MM.1S (cell line): ENCODE measurements around the gene PDE6B.

ENCODE experiments used
- DNase-seq: peaks from one replicate; pipeline ENCODE4 v3.0.0-alpha.2; 2015
- H2AFZ ChIP-seq: fragments of 300-600 bp; sonication (generic); 2 replicates; pipeline ENCODE4 v1.6.0; 2016; ENCODE audit warnings: antibody characterized with exemption, low read length
- H3F3A ChIP-seq: fragments of 300-600 bp; sonication (generic); 2 replicates; pipeline ENCODE4 v1.6.1; 2016; ENCODE audit warnings: mild to moderate bottlenecking, antibody characterized with exemption, low read length, moderate library complexity, mixed read lengths; ENCODE audit not compliant: insufficient read depth
- H3K27ac ChIP-seq: fragments of 300-600 bp; sonication (generic); 2 replicates; pipeline ENCODE4 v1.5.1; 2016; ENCODE audit warnings: mild to moderate bottlenecking, low read length
- H3K27me3 ChIP-seq: fragments of 300-600 bp; sonication (generic); replicated peaks from 2 replicates; pipeline ENCODE4 v1.6.0; 2016; ENCODE audit warnings: low read length; ENCODE audit not compliant: insufficient read depth
- H3K36me3 ChIP-seq: fragments of 300-600 bp; sonication (generic); replicated peaks from 2 replicates; pipeline ENCODE4 v1.6.1; 2016; ENCODE audit warnings: mild to moderate bottlenecking, low read length, mixed read lengths; ENCODE audit not compliant: insufficient read depth
- H3K4me1 ChIP-seq: fragments of 300-600 bp; sonication (generic); 2 replicates; pipeline ENCODE4 v1.6.1; 2016; ENCODE audit warnings: low read length, mixed read lengths
- H3K4me2 ChIP-seq: fragments of 300-600 bp; sonication (generic); 2 replicates; pipeline ENCODE4 v1.6.0; 2016; ENCODE audit warnings: low read depth, low read length
- H3K4me3 ChIP-seq: fragments of 300-600 bp; sonication (generic); 2 replicates; pipeline ENCODE4 v1.5.1; 2016; ENCODE audit warnings: low read length, mixed read lengths
- H3K79me2 ChIP-seq: fragments of 300-600 bp; sonication (generic); 2 replicates; pipeline ENCODE4 v1.6.1; 2016; ENCODE audit warnings: mixed run types, low read length, mixed read lengths
- H3K9ac ChIP-seq: fragments of 300-600 bp; sonication (generic); 2 replicates; pipeline ENCODE4 v1.6.1; 2016; ENCODE audit warnings: low read length, mixed read lengths
- H3K9me2 ChIP-seq: fragments of 300-600 bp; sonication (generic); replicated peaks from 2 replicates; pipeline ENCODE4 v1.6.1; 2016; ENCODE audit warnings: mild to moderate bottlenecking, low read length, mixed read lengths; ENCODE audit not compliant: insufficient read depth
- H3K9me3 ChIP-seq: fragments of 300-600 bp; sonication (generic); replicated peaks from 2 replicates; pipeline ENCODE4 v1.6.1; 2016; ENCODE audit warnings: mild to moderate bottlenecking, low read length, mixed read lengths; ENCODE audit not compliant: insufficient read depth
- H4K20me1 ChIP-seq: fragments of 300-600 bp; sonication (generic); 2 replicates; pipeline ENCODE4 v1.6.1; 2016; ENCODE audit warnings: mild to moderate bottlenecking, low read length, moderate library complexity, mixed read lengths; ENCODE audit not compliant: insufficient read depth
- EZH2 ChIP-seq: fragments of 300-600 bp; sonication (generic); optimal IDR thresholded peaks from 2 replicates; pipeline ENCODE3; 2017; ENCODE audit warnings: low read depth, mild to moderate bottlenecking, antibody characterized with exemption, low read length, mixed read lengths
- EZH2phosphoT487 ChIP-seq: fragments of 300-600 bp; sonication (generic); IDR thresholded peaks from 2 replicates; pipeline ENCODE4 v1.6.1; 2018; ENCODE audit warnings: antibody characterized with exemption, low read length
- TF ChIP-seq, protein P1 (sequence below): fragments of 300-600 bp; sonication (generic); IDR thresholded peaks from 2 replicates; pipeline ENCODE4 v1.5.1; 2016; ENCODE audit warnings: antibody characterized with exemption, low read length, mixed read lengths

The PDE6B gene

DNA sequence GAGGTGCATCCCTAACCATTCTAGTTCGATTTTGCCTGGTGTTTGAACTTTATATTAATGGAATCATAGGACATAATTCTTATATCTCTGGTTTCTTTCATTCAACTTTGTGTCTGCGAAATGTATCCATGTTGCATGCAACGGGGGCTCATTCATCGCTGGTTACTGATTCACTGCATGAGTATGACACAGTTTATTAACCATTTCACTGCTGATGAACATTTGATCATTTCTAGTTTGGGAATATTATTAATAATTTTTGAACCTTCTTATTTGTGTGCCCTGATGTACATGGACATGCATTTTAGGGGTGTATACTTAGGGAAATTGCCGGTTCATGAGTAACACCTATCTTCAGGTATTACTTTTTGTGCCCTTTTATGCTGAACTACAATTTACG is 44.2 kb upstream of the PDE6B start:
- H3K4me1 ChIP-seq = no peaks in the 10 kb centered on the region
- no peak overlapping the region for H3K4me3 ChIP-seq
- H4K20me1 ChIP-seq = no peaks in the 10 kb centered on the region
- DNase-seq = no peak
- H2AFZ ChIP-seq = no peak overlapping the region
- H3K9me3 ChIP-seq = no peaks in the 10 kb centered on the region
- no peak overlapping the region for H3K9ac ChIP-seq
- TF ChIP-seq EZH2phosphoT487 (no peak), EZH2 (no peak)
- TF ChIP-seq, protein P1, sequence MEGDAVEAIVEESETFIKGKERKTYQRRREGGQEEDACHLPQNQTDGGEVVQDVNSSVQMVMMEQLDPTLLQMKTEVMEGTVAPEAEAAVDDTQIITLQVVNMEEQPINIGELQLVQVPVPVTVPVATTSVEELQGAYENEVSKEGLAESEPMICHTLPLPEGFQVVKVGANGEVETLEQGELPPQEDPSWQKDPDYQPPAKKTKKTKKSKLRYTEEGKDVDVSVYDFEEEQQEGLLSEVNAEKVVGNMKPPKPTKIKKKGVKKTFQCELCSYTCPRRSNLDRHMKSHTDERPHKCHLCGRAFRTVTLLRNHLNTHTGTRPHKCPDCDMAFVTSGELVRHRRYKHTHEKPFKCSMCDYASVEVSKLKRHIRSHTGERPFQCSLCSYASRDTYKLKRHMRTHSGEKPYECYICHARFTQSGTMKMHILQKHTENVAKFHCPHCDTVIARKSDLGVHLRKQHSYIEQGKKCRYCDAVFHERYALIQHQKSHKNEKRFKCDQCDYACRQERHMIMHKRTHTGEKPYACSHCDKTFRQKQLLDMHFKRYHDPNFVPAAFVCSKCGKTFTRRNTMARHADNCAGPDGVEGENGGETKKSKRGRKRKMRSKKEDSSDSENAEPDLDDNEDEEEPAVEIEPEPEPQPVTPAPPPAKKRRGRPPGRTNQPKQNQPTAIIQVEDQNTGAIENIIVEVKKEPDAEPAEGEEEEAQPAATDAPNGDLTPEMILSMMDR = no peak
- no peaks in the 10 kb centered on the region for H3K9me2 ChIP-seq
- no peaks in the 10 kb centered on the region for H3K36me3 ChIP-seq
- H3K27me3 ChIP-seq = no peaks in the 10 kb centered on the region
- no peak overlapping the region for H3K4me2 ChIP-seq
- no peaks in the 10 kb centered on the region for H3K79me2 ChIP-seq
- H3F3A ChIP-seq = no peaks in the 10 kb centered on the region
- H3K27ac ChIP-seq = no peak overlapping the region

GRCh38 chr4:581753-582361 is 43.5 kb upstream of the PDE6B start:
- no peak for DNase-seq
- Histone ChIP-seq H3K4me2 (no peak overlapping the region), H3K4me1 (no peaks in the 10 kb centered on the region), H3F3A (no peaks in the 10 kb centered on the region), H3K4me3 (no peak overlapping the region), H3K79me2 (no peaks in the 10 kb centered on the region), H3K27me3 (no peaks in the 10 kb centered on the region), H3K27ac (no peak overlapping the region), H3K36me3 (no peaks in the 10 kb centered on the region), H3K9me2 (no peaks in the 10 kb centered on the region), H3K9me3 (no peaks in the 10 kb centered on the region), H3K9ac (no peak overlapping the region), H4K20me1 (no peaks in the 10 kb centered on the region), H2AFZ (no peak overlapping the region)
- TF ChIP-seq, protein P1 = no peak
- TF ChIP-seq EZH2 (no peak), EZH2phosphoT487 (no peak)

DNA sequence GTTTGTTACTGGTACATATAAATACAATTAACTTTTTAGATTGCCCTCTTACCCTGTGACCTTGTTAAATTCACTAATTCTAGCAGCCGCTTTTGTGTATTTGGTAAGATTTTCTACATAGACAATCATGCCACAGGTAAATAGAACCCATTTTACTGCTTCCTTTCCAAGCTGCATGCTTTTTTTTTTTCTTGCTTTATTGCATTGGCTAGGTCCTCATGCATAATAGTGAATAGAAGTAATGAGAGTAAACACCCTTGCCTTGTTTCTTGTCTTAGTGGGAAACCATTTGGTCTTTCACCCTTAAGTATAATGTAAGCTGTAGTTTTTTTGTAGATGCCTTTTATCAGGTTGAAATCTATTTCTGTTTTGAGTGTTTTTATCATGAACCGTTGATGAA is 41.6 kb upstream of the PDE6B start:
- no peak overlapping the region for H3K4me3 ChIP-seq
- no peaks in the 10 kb centered on the region for H3K36me3 ChIP-seq
- no peak overlapping the region for H3K27ac ChIP-seq
- no peaks in the 10 kb centered on the region for H3F3A ChIP-seq
- H3K4me2 ChIP-seq = no peak overlapping the region
- TF ChIP-seq, protein P1 = no peak
- TF ChIP-seq EZH2 (no peak), EZH2phosphoT487 (no peak)
- no peaks in the 10 kb centered on the region for H3K4me1 ChIP-seq
- H3K9me3 ChIP-seq = no peaks in the 10 kb centered on the region
- H2AFZ ChIP-seq = no peak overlapping the region
- H3K79me2 ChIP-seq = no peaks in the 10 kb centered on the region
- no peaks in the 10 kb centered on the region for H3K9me2 ChIP-seq
- no peak for DNase-seq
- H4K20me1 ChIP-seq = no peaks in the 10 kb centered on the region
- no peaks in the 10 kb centered on the region for H3K27me3 ChIP-seq
- H3K9ac ChIP-seq = no peak overlapping the region
